Epithelial cell of proximal tubule (primary cell): Measurements from ENCODE around the gene ITGB2. TPM values are rescaled to one million over a fixed set of nuclear protein-coding genes. Genes with fewer than 3 reads are reported as not detected.

ENCODE experiments used
- DNase-seq: peaks from one replicate; pipeline ENCODE4 v3.0.0-alpha.2; 2011; ENCODE audit warnings: low read depth
- H3K4me3 ChIP-seq: 2 replicates; pipeline ENCODE4 v1.5.1; 2011; ENCODE audit warnings: low read depth, mild to moderate bottlenecking, low read length
- total RNA-seq: library from RNA; depleted of rRNA; stranded (reverse); fragments of >200 nt; gene quantifications from 2 replicates; pipeline ENCODE4 v1.2.3, GENCODE V29; 2015
- TF ChIP-seq, protein P1 (sequence below): conservative IDR thresholded peaks from 2 replicates; pipeline ENCODE4 v1.5.1; 2012; ENCODE audit warnings: low read depth, mild to moderate bottlenecking, low read length

Gene ITGB2
- total RNA-seq, 1 donor from 2014 or later: 3.0 TPM

- DNase-seq: no peak
These were observed 1.2 kb upstream of the ITGB2 start for GRCh38 chr21:44921928-44922327.

DNA sequence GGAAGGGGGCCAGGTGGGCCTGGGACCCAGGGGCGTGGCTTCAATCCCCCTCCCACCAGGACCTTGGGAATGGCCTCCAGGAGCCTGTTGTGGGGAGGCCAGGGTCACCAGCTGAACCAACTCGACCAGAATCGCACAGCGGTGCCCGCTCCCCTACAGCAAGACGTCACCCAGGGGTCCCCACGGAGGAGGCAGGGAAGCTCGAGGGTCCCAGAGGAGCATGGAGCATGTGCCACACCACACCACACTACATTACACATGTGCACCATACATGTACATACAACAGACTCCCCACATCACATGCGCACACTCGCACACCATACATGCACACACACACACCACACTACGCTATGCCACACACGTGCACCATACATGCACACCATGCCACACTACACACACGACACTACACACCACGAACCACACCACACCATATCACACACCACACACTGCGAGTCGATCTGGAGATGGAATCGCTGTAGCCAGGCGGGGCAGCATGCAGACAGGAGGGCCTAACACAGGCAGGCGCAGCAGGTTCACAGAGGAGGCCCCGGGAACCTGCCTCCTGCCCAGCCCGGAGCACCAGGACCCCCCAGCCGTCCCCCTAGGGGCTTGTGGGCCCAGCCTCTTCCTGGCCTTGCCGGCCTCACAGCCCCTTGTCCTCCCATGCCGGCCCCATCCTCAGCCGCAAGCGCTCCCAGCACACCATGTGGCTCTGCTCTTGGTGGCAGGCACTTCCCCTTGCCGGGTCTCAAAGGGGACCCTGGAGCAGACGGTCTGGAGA is 596 bp downstream of the ITGB2 start:
- H3K4me3 ChIP-seq: no peak overlapping the region
- TF ChIP-seq, protein P1, sequence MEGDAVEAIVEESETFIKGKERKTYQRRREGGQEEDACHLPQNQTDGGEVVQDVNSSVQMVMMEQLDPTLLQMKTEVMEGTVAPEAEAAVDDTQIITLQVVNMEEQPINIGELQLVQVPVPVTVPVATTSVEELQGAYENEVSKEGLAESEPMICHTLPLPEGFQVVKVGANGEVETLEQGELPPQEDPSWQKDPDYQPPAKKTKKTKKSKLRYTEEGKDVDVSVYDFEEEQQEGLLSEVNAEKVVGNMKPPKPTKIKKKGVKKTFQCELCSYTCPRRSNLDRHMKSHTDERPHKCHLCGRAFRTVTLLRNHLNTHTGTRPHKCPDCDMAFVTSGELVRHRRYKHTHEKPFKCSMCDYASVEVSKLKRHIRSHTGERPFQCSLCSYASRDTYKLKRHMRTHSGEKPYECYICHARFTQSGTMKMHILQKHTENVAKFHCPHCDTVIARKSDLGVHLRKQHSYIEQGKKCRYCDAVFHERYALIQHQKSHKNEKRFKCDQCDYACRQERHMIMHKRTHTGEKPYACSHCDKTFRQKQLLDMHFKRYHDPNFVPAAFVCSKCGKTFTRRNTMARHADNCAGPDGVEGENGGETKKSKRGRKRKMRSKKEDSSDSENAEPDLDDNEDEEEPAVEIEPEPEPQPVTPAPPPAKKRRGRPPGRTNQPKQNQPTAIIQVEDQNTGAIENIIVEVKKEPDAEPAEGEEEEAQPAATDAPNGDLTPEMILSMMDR: no peak
- DNase-seq: no peak

More at GRCh38 chr21:44921928-44922327, 1.2 kb upstream of the ITGB2 start:
- TF ChIP-seq, protein P1: no peak
- H3K4me3 ChIP-seq: no peak overlapping the region

- TF ChIP-seq, protein P1: no peak
- no peak overlapping the region for H3K4me3 ChIP-seq
- no peak for DNase-seq
These were observed 1.4 kb downstream of the ITGB2 start for GRCh38 chr21:44919111-44919912.

GRCh38 chr21:44918581-44919033 is 2.1 kb downstream of the ITGB2 start:
- H3K4me3 ChIP-seq: no peak overlapping the region
- DNase-seq: no peak
- TF ChIP-seq, protein P1: no peak

GRCh38 chr21:44918107-44918470 is 2.6 kb downstream of the ITGB2 start:
- TF ChIP-seq, protein P1: no peak

DNA sequence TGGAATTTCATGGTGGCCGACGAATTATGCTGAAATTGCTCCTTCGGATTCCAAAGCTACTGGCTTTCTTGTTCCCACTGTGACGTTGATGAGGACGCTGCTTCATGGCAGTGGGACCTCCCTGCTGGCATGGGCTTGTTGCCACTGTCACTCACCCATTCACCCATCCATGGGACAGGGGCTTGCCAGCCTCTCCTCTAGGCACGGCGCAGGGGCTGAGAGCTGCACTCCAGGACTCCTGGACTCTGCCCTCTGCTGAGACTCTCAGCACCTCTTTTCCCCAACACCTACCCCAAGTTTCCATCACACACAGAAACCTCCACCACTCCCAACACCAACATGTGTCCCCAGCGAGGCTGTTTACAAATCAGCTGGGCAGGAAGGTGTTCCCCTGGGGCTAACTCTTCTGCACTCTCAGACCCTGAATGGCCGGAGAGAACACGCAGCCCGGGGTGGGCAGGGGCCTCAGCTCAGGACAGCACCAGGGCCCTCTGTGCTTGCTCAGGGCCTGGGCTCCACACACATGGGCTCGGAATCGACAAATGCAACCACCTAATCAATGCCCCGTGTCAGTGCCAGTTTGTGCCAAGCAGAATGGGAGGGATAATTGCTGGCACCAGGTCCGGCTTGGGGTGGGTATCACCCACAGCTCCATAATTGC is 3.1 kb downstream of the ITGB2 start:
- TF ChIP-seq, protein P1: no peak
- no peak for DNase-seq
- H3K4me3 ChIP-seq: no peak overlapping the region

More at GRCh38 chr21:44918107-44918470, 2.6 kb downstream of the ITGB2 start:
- no peak for DNase-seq
- no peak overlapping the region for H3K4me3 ChIP-seq
